Right lobe of liver (tissue), 4 donors: ENCODE data around the gene CUL7.

Experiments
- POLR2A ChIP-seq: fragments of 450-650 bp; IDR thresholded peaks from one replicate; pipeline ENCODE4 v1.6.1; 2017; ENCODE audit warnings: antibody characterized with exemption, mild to moderate bottlenecking
- TF ChIP-seq, protein P1 (sequence below), 4 donors: fragments of 200-600 bp in 3 of 4; fragments of 450-650 bp in 1 of 4; IDR thresholded peaks; one replicate each; pipeline versions ENCODE4 v1.5.1 to v1.8.0; 2016 to 2022; ENCODE audit warnings: antibody characterized with exemption in 4 of 4, mild to moderate bottlenecking in 2 of 4
- donor health status: DM: no; HTN: no; CAD: no.
- donor health status: DM: no; HTN: no; CAD: no.
- donor health status: DM: no; HTN: yes; CAD: no.

DNA sequence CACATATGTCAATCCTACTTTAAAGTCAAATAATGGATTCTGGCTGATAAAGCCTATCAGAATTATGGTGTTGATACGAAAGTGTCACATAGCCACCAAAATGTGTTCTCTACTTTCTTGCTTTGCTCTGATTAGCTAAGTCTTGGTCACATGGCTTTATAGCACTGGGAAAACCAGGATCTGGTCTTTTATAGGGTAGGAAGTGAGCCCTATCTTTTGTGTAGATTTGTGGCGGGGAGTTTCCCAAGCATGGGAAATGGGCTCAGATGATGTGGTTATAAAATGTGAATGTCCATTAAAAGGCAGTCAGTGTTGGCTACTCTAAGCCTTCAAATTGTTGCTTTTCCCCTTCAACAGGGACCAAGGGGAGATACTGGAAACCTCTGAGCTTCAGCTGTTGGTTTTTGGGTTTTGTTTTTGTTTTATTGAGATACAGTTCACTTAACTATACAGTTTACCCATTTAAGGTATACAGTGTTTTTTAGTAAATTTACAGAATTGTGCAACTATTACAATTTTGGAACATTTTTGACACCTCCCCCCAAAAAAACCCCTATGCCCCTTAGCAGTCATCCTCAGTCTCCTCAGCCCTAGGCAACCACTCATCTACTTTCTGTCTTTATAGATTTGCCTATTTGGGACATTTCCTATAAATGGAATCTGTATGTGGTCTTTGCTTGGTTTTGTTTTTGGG is 20.0 kb downstream of the CUL7 start:
- TF ChIP-seq, protein P1, sequence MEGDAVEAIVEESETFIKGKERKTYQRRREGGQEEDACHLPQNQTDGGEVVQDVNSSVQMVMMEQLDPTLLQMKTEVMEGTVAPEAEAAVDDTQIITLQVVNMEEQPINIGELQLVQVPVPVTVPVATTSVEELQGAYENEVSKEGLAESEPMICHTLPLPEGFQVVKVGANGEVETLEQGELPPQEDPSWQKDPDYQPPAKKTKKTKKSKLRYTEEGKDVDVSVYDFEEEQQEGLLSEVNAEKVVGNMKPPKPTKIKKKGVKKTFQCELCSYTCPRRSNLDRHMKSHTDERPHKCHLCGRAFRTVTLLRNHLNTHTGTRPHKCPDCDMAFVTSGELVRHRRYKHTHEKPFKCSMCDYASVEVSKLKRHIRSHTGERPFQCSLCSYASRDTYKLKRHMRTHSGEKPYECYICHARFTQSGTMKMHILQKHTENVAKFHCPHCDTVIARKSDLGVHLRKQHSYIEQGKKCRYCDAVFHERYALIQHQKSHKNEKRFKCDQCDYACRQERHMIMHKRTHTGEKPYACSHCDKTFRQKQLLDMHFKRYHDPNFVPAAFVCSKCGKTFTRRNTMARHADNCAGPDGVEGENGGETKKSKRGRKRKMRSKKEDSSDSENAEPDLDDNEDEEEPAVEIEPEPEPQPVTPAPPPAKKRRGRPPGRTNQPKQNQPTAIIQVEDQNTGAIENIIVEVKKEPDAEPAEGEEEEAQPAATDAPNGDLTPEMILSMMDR (IDR thresholded peaks at IDR 0.05): no peak
- no peak for TF ChIP-seq POLR2A
